ENCODE measurements around the gene RCN1. TPM values are rescaled to one million over a fixed set of nuclear protein-coding genes. Genes with fewer than 3 reads are reported as not detected.

The RCN1 gene
- total RNA-seq, 1 donor from 2014 or later = 30.5 TPM

DNA sequence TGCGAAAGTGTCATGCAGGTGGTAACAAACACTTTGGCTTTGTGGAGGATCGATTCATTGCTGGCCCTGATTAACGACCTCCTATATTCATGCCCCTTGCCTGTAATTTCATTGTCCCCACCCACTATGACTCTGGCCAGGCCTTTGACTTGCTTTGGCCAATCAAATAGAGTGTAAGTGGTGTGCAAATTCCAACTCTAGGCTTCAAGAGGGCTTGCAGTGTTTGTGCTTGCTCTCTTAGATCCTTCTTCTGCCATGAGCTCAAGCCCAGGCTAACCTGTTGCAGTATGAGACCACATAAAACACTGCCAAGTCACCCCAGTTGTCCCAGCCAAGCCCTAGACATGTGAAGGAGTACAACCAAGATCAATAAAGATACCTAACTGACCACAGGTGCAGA is 48.0 kb downstream of the RCN1 start:
- Mint-ChIP-seq H3K36me3 (ENCODE audit: low read depth) (no peaks in the 10 kb centered on the region), H3K9me3 (no peaks in the 10 kb centered on the region), H3K4me1 (no peaks in the 10 kb centered on the region), H3K27ac (no peak overlapping the region), H3K27me3 (peaks cover 3% of the 10 kb centered on the region), H3K4me3 (no peak overlapping the region)
- DNase-seq = no peak
- intact Hi-C loops (cut with micrococcal nuclease) = no loop called here

DNA sequence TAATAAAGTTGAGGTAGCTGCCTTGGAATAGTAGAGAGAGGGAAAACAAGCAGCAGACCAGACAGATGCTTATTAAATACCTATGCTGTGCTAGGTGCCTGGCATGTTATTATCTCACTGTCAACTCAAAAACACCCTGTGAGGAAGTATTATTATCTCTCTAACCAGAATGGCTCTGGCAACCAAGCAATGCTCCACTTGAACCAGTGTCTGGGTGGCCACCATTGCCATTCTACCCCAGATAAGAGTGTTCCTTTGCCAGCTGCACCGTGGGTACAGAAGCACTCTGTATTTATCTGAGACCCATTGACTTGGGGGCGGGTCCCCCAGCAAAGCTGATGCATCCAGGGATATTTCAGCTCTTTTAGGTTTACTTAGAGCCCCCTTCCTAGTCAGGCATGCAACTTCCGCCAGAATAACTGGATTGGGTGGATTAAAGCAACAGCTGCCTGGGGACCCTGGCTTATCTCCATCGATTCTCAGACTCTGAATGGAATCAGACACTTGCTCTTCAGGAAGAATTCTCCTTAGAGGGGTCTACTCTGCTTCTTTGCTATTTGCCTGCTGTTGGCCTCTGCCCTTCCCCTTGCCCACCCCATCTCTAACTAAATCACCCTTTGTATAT is 49.1 kb downstream of the RCN1 start:
- DNase-seq = no peak
- Mint-ChIP-seq H3K27me3 (peaks cover 1% of the 10 kb centered on the region), H3K36me3 (ENCODE audit: low read depth) (no peaks in the 10 kb centered on the region), H3K9me3 (no peaks in the 10 kb centered on the region), H3K4me3 (no peak overlapping the region), H3K4me1 (no peaks in the 10 kb centered on the region), H3K27ac (no peak overlapping the region)
- intact Hi-C loops (cut with micrococcal nuclease) = no loop called here

GRCh38 chr11:32141745-32142546 is 51.1 kb downstream of the RCN1 start:
- intact Hi-C loops (cut with micrococcal nuclease) = no loop called here
- no peak overlapping the region for H3K27ac Mint-ChIP-seq
- H3K4me3 Mint-ChIP-seq = no peak overlapping the region

GRCh38 chr11:32143378-32143777 is 52.5 kb downstream of the RCN1 start:
- intact Hi-C loops (cut with micrococcal nuclease) = no loop called here
- DNase-seq = no peak
- H3K4me3 Mint-ChIP-seq = no peak overlapping the region
- peaks cover 1% of the 10 kb centered on the region for H3K27me3 Mint-ChIP-seq
- no peak overlapping the region for H3K27ac Mint-ChIP-seq
- H3K4me1 Mint-ChIP-seq = no peaks in the 10 kb centered on the region
- H3K9me3 Mint-ChIP-seq = no peaks in the 10 kb centered on the region
- H3K36me3 Mint-ChIP-seq (ENCODE audit: low read depth) = no peaks in the 10 kb centered on the region

More at GRCh38 chr11:32141745-32142546, 51.1 kb downstream of the RCN1 start:
- H3K4me1 Mint-ChIP-seq = no peaks in the 10 kb centered on the region
- no peak for DNase-seq
- H3K27me3 Mint-ChIP-seq = peaks cover 1% of the 10 kb centered on the region
- no peaks in the 10 kb centered on the region for H3K36me3 Mint-ChIP-seq (ENCODE audit: low read depth)
- no peaks in the 10 kb centered on the region for H3K9me3 Mint-ChIP-seq

DNA sequence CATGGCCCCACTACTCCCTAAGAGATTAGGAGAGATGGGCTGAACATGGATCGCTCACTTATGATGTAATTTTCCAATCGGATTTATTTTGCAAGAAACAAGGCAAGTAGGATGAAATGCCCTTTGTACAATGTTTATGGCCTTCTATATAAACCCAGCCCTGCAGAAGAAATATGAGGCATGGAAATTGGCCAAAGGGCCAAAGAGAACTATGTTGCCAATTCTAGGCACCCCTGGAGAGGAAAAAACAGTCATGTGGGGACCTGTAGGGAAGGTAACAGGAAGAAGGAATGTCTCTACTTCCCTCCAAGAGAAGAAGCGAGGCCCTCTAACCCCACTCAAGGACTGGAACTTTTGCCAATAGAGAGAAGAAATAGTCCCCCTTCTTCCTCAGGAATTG is 54.4 kb downstream of the RCN1 start:
- H3K4me1 Mint-ChIP-seq = no peaks in the 10 kb centered on the region
- DNase-seq = no peak
- H3K27me3 Mint-ChIP-seq = peaks cover 1% of the 10 kb centered on the region

DNA sequence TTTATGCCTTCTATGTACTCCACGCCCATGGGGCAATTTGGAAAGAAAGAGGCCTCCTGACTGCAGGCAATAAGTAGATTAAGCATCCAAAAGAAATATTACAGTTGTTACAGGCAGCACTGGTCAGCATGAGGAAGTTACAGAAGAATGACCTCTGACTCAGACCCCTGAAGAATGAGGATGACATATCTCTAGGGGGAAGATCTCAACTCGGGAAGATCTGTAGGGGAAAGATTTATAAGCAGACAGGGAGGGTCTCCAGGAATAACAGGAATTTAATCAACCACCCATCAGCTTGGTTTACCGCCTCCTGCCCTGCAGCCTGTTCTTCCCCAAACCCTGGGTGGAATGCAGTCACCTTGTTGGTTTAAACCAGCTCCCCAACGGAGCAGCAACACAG is 58.0 kb downstream of the RCN1 start:
- Mint-ChIP-seq H3K9me3 (no peaks in the 10 kb centered on the region), H3K27ac (no peak overlapping the region), H3K4me1 (no peaks in the 10 kb centered on the region), H3K4me3 (no peak overlapping the region), H3K36me3 (ENCODE audit: low read depth) (no peaks in the 10 kb centered on the region), H3K27me3 (peaks cover 9% of the 10 kb centered on the region)
- DNase-seq = no peak
- intact Hi-C loops (cut with micrococcal nuclease) = no loop called here

More for the DNA sequence above, 54.4 kb downstream of the RCN1 start:
- no peak overlapping the region for H3K4me3 Mint-ChIP-seq
- H3K36me3 Mint-ChIP-seq (ENCODE audit: low read depth) = no peaks in the 10 kb centered on the region
- no peak overlapping the region for H3K27ac Mint-ChIP-seq
- intact Hi-C loops (cut with micrococcal nuclease) = no loop called here
- no peaks in the 10 kb centered on the region for H3K9me3 Mint-ChIP-seq

DNA sequence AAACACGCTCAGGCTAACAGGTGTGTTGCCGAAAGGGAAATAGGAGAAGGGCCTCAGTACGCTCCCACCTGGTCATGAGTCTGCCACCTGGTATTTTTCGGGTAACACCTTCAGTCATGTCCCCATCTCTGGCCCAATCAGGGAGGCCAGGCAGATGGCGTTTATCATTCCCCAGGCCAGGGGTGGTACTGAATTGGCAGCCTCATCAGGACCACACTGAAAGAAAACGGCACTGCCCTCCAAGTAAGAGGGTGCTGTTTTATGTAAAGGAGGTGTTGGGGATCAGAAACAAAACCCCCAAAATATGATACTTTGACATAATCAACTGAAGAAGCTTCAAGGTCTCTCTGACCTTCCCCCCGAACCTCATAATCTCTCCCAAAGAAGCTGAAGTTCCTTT is 58.9 kb downstream of the RCN1 start:
- intact Hi-C loops (cut with micrococcal nuclease) = no loop called here
- no peak overlapping the region for H3K27ac Mint-ChIP-seq
- no peaks in the 10 kb centered on the region for H3K9me3 Mint-ChIP-seq
- peaks cover 9% of the 10 kb centered on the region for H3K27me3 Mint-ChIP-seq
- DNase-seq = no peak
- no peaks in the 10 kb centered on the region for H3K4me1 Mint-ChIP-seq
- H3K4me3 Mint-ChIP-seq = no peak overlapping the region
- no peaks in the 10 kb centered on the region for H3K36me3 Mint-ChIP-seq (ENCODE audit: low read depth)

DNA sequence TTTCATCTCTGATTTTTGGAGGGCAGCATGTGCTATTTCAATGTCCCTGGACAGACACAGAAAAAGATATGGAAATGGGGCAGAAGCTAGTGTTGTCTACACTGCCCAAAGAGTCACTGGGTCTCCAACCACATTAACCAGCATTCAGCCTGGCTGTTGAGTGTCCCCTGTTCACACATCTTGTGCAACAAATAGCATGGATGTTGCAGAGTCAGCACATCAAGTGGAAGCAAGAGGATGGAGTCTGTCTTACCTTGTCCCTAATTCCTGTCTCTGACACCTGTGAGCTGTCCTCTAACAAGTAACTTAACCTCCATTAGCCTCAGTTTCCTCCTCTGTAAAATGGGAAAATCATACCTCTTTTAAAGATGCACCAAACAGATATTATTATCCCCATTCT is 60.2 kb downstream of the RCN1 start:
- H3K27ac Mint-ChIP-seq = no peak overlapping the region
- no peaks in the 10 kb centered on the region for H3K4me1 Mint-ChIP-seq
- H3K9me3 Mint-ChIP-seq = no peaks in the 10 kb centered on the region
- no peaks in the 10 kb centered on the region for H3K36me3 Mint-ChIP-seq (ENCODE audit: low read depth)
- H3K4me3 Mint-ChIP-seq = no peak overlapping the region
- intact Hi-C loops (cut with micrococcal nuclease) = no loop called here
- no peak for DNase-seq
- H3K27me3 Mint-ChIP-seq = peaks cover 9% of the 10 kb centered on the region

DNA sequence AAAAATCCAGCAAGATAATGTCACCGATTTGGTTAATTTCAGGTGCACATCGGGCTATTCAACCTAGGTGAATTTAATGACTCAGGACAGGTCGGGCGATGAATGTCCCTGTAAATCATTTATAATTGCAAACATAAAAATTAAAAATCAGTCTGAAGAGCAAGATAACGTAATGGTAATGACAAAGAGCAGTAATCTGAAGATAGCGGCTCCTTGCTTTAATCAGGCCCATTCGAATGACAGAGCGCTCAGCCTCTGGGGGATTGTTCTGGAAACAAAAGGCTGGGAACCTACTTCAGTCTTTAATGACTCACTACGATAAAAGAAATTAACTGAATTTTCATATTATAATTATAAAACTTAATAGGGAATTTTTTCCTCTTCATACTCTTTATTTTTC is 61.3 kb downstream of the RCN1 start:
- peaks cover 12% of the 10 kb centered on the region for H3K27me3 Mint-ChIP-seq
- no peak for DNase-seq
- intact Hi-C loops (cut with micrococcal nuclease) = no loop called here
- no peaks in the 10 kb centered on the region for H3K9me3 Mint-ChIP-seq
- no peaks in the 10 kb centered on the region for H3K4me1 Mint-ChIP-seq
- H3K36me3 Mint-ChIP-seq (ENCODE audit: low read depth) = no peaks in the 10 kb centered on the region
- H3K27ac Mint-ChIP-seq = no peak overlapping the region
- no peak overlapping the region for H3K4me3 Mint-ChIP-seq

GRCh38 chr11:32152821-32153220 is 61.9 kb downstream of the RCN1 start:
- H3K27me3 Mint-ChIP-seq = peaks cover 12% of the 10 kb centered on the region
- no peak for DNase-seq
- no peak overlapping the region for H3K4me3 Mint-ChIP-seq
- intact Hi-C loops (cut with micrococcal nuclease) = no loop called here
- no peaks in the 10 kb centered on the region for H3K36me3 Mint-ChIP-seq (ENCODE audit: low read depth)
- H3K27ac Mint-ChIP-seq = no peak overlapping the region
- no peaks in the 10 kb centered on the region for H3K9me3 Mint-ChIP-seq
- no peaks in the 10 kb centered on the region for H3K4me1 Mint-ChIP-seq

GRCh38 chr11:32153747-32154146 is 62.9 kb downstream of the RCN1 start:
- no peak for DNase-seq
- Mint-ChIP-seq H3K4me1 (no peaks in the 10 kb centered on the region), H3K4me3 (no peak overlapping the region), H3K9me3 (no peaks in the 10 kb centered on the region), H3K36me3 (ENCODE audit: low read depth) (no peaks in the 10 kb centered on the region), H3K27me3 (peaks cover 12% of the 10 kb centered on the region), H3K27ac (no peak overlapping the region)
- intact Hi-C loops (cut with micrococcal nuclease) = no loop called here

DNA sequence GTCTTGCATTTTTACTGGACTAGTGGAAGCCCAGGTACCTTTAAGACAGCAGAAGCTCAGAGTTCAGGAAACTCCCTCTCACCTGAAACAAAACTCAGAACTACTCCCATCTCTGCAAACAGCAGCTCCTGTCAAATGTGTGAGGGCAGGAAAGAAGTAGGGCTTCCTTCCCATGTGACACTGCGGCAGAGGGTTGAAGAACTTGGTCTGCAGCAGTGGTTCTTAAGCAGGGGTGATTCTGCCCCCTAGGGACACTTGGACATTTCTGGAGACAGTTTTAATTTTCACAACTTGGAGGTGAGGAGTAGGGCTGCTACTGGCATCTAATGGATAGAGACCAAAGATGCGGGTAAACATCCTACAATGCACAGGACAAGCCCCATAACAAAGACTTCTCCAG is 63.4 kb downstream of the RCN1 start:
- Mint-ChIP-seq H3K4me3 (no peak overlapping the region), H3K27me3 (peaks cover 13% of the 10 kb centered on the region), H3K36me3 (ENCODE audit: low read depth) (no peaks in the 10 kb centered on the region), H3K4me1 (no peaks in the 10 kb centered on the region), H3K9me3 (no peaks in the 10 kb centered on the region), H3K27ac (no peak overlapping the region)
- DNase-seq = no peak
- intact Hi-C loops (cut with micrococcal nuclease) = no loop called here
